GM18868 (cell line): ENCODE measurements around the gene DYNLT5.
"Not testable (repeated sequence)": the region's sequence is repeated elsewhere in the genome, so short reads cannot be mapped to it uniquely, and the experiment has no call there.

Source experiments
- ATAC-seq: cut with Tn5 transposase; IDR thresholded peaks from one replicate; pipeline ENCODE4 v1.9.1; 2021; ENCODE audit warnings: mild to moderate bottlenecking, moderate library complexity; ENCODE audit not compliant: unreplicated experiment

Gene DYNLT5

GRCh38 chr1:66785800-66786199 lies 33.5 kb downstream of the DYNLT5 start:
- not testable (repeated sequence) for ATAC-seq

GRCh38 chr1:66787641-66788040 lies 35.4 kb downstream of the DYNLT5 start:
- ATAC-seq: peak; percentile 33

- ATAC-seq: peak; percentile 96
These were observed 36.1 kb downstream of the DYNLT5 start for GRCh38 chr1:66788231-66788939.

GRCh38 chr1:66791621-66792610 lies 39.7 kb downstream of the DYNLT5 start:
- no peak for ATAC-seq

- ATAC-seq: not testable (repeated sequence)
These were observed 43.6 kb downstream of the DYNLT5 start for GRCh38 chr1:66795839-66796238.

- no peak for ATAC-seq
These were observed 57.0 kb downstream of the DYNLT5 start for GRCh38 chr1:66809245-66809644.

GRCh38 chr1:66809736-66810326 lies 57.6 kb downstream of the DYNLT5 start:
- no peak for ATAC-seq

- no peak for ATAC-seq
These were observed 72.5 kb downstream of the DYNLT5 start for GRCh38 chr1:66824771-66825170.
